Fibroblast of the aortic adventitia (primary cell): ENCODE measurements around the gene FAM174A. TPM values are rescaled to one million over a fixed set of nuclear protein-coding genes. Genes with fewer than 3 reads are reported as not detected.

Experiments used
- DNase-seq: peaks from one replicate; pipeline ENCODE4 v3.0.0-alpha.2; 2010; ENCODE audit warnings: low read depth
- H3K4me3 ChIP-seq: 2 replicates; pipeline ENCODE4 v1.5.1; 2011; ENCODE audit warnings: low read depth, mild to moderate bottlenecking, control low read depth, low read length, moderate library complexity
- total RNA-seq: library from RNA; depleted of rRNA; stranded (reverse); fragments of >200 nt; gene quantifications from 2 replicates; pipeline ENCODE4 v1.2.3, GENCODE V29; 2012; ENCODE audit warnings: low replicate concordance
- TF ChIP-seq, protein P1 (sequence below): IDR thresholded peaks from 2 replicates; pipeline ENCODE4 v1.5.1; 2011; ENCODE audit warnings: mild to moderate bottlenecking, low read length, control low read depth, inconsistent platforms; ENCODE audit not compliant: insufficient read depth

Gene FAM174A
- total RNA-seq, 1 donor, result 9.7 TPM

DNA sequence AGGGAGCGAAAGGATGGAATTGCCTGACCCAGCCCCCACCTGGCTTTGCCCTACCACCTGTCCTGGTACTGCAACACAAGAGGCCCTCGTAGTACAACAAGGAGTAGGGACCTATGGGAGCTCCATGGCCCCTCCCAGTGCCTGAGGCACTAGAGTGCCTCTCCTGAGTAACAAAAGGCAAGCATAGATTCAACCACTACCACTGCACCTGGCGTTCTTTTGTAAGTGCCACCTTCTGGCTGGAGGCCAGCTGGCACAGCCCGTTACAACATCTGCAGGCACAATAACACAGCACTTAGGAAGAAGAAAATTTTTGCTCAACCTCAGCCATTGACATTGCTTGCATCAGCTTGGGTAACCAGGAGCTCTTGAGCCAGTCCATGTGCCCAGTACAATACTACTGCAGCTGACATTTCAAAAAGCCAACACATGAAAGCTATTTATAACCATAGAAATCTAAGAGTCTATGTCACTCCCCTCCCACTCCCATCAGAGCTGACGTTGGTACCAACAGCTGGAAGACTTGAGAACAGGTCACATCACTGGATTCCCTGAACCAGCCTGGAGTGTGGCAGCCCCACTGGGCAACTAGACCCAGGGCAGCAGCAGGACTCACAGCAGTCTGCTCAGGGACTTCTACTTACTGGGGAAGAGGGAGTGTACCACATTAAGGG lies 17.7 kb upstream of the FAM174A start:
- DNase-seq, result no peak
- H3K4me3 ChIP-seq, result no peak overlapping the region
- TF ChIP-seq, protein P1, sequence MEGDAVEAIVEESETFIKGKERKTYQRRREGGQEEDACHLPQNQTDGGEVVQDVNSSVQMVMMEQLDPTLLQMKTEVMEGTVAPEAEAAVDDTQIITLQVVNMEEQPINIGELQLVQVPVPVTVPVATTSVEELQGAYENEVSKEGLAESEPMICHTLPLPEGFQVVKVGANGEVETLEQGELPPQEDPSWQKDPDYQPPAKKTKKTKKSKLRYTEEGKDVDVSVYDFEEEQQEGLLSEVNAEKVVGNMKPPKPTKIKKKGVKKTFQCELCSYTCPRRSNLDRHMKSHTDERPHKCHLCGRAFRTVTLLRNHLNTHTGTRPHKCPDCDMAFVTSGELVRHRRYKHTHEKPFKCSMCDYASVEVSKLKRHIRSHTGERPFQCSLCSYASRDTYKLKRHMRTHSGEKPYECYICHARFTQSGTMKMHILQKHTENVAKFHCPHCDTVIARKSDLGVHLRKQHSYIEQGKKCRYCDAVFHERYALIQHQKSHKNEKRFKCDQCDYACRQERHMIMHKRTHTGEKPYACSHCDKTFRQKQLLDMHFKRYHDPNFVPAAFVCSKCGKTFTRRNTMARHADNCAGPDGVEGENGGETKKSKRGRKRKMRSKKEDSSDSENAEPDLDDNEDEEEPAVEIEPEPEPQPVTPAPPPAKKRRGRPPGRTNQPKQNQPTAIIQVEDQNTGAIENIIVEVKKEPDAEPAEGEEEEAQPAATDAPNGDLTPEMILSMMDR, result no peak

DNA sequence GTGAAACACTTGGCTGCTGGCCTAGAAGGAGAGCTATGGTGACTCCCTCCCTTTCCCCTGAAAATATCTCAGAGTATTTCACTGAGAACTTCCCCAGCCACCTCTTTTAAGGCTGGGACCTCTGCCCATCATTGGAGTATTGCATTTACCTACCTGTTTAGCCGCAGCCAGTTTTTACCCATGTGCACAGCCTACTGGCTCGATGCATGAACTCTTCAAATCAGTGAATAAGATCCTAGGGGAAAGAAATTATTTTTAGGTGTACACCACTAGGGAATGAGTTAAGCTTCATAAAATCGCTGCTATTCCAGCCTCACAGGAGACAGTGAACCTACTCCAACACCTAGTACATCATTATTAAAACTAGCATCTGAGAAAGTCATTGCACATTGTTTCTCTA lies 16.8 kb upstream of the FAM174A start:
- TF ChIP-seq, protein P1, result no peak

DNA sequence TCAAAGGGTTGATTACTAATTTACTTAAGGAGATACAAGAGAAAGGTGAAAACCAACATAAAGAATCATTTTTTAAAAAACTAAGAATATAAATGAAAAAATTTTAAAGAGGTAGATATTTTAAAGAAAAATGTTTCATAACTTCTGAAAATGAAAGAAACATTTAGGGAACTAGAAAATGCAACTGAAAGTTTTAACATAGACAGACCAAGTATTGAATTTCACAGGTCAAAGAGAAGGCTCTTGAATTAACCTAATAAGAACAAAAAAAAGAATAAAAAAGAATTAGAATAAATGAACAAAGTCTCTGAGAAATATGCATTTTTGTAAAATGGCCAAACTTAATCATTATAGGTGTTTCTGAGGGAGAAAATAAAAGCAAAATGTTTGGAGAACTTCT lies 16.1 kb upstream of the FAM174A start:
- DNase-seq, result no peak
- TF ChIP-seq, protein P1, result no peak
- no peak overlapping the region for H3K4me3 ChIP-seq

More for the DNA sequence above, 16.8 kb upstream of the FAM174A start:
- H3K4me3 ChIP-seq, result no peak overlapping the region
- DNase-seq, result no peak

DNA sequence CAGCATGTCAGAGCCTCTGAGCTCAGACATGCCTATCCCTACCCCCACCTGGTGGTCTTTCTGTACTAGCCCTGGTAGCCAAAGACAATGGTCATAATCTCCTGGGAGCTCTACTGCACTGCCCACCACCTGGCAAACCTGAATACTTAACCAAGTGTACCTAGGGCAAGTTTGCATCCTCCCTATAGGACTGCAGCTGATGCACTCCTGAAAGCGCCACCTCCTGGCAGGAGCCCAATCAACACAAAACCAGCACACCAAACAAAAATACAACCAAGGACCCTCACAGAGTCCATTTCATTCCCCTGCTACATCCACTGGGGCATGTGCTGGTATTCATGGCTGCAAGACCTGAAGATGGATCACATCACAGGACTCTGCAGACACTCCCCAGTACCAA lies 14.8 kb upstream of the FAM174A start:
- H3K4me3 ChIP-seq, result no peak overlapping the region
- DNase-seq, result no peak
- TF ChIP-seq, protein P1, result no peak

DNA sequence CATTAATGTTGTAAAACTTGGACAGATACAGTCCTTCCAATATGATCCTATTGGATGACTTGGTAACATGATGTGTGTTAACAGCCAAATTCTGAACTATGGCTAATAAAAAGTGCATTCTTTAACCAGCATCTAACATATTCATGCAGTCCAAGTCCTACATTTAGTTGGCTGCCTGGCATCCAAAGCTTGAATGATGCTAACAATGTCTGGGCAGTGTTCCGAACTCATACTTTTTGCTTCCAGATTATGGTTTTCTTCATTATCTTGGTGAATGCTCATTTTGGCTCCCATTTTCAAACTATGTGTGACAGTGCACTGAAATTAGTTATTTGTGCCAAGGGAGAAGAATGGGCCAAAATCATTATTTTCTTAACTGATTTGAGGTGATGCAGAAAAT lies 2.8 kb downstream of the FAM174A start:
- peak; percentile 78 for DNase-seq
- no peak overlapping the region for H3K4me3 ChIP-seq
- TF ChIP-seq, protein P1, result no peak

DNA sequence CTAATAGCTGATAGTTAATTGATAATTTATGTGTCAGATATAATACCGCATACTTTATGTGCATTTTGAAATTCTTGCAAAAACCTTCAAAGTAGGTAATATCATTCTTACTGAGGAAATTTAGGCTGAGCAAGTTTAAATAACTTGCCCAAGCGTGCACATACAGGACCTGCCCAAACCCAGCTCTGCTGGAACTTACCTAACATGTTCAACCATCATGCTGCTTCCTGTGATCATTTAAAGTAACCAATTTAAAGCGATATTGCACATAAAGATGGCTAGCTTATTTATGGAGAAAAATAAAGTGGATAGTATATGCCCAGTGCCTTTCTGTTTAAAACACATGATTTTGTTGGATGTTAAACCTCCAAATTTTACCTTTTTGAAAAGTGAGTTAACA lies 4.3 kb downstream of the FAM174A start:
- DNase-seq, result no peak
- TF ChIP-seq, protein P1, result no peak
- no peak overlapping the region for H3K4me3 ChIP-seq

DNA sequence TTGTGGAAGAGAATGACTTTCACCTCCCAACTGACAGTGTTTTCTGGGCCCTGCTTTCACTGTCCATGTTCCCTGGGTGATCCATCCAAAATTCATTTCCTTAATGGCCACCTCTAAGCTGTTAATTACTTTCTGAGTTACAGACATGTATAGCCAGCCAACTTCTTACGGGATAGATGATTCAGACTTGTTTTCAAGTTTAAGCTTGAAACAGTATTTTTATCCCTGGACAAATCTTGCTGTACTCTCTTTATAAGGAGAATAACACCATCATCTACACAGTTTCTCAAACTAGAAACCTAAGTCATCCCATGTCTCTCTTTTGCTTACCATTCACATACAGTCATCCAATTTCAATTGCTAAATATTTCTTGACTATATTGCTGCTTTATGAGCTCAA lies 6.9 kb downstream of the FAM174A start:
- TF ChIP-seq, protein P1, result no peak
- no peak for DNase-seq
- H3K4me3 ChIP-seq, result no peak overlapping the region
